Stimulated activated CD8-positive, alpha-beta memory T cell treated with anti-CD3 and anti-CD28 coated beads, Interleukin-4, amount 100 ng/mL, for 24 hours (primary cell): ENCODE measurements around the gene HADHB.
"Not testable (repeated sequence)": the region's sequence is repeated elsewhere in the genome, so short reads cannot be mapped to it uniquely, and the experiment has no call there.

Source experiments
- DNase-seq: peaks from one replicate; pipeline ENCODE4 v3.0.0-alpha.2; 2020; ENCODE audit warnings: low read depth

The HADHB gene

DNA sequence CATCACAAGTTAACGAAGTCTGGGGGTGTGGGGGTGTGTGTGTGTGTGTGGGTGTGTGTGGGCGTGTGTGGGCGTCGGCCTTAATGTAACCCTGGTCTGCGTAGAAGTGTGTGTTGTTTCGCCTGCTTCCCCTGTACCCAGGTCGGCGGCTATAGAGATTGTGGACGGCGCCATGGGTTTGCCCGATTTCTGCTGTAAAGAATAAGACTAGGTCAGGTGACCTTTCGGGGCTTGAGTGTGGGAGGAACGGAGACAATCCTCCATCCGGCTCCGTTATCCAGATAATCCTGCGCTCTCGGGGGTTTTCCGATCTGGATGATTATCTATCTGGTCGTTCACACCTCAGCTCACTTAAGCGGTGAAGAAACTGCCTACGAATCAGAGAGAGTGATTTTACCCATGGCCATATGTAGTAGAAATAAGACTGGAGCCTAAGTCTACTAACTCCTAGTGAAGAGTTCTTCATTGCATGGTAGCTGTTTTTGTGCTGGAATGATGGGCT lies 543 bp downstream of the HADHB start:
- DNase-seq: peak; percentile 19

DNA sequence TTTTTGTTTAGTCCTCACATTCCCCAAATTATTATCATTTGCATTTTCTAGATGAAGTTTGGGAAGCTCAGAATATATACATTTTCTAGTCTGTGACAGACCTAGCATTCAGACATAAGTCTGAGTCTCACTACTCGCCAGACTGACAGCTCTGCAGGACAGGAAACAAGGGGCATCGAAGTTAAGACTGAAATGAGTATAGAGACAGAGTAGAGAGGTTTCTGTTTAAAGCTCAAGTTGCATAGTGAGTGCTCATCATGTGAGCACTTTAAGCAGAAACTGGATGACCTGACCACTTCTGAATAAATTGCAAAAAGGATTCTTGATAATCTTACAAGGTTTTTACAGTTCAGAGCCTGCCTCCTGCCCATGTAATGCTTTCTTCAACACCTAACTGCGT lies 1.1 kb downstream of the HADHB start:
- no peak for DNase-seq

DNA sequence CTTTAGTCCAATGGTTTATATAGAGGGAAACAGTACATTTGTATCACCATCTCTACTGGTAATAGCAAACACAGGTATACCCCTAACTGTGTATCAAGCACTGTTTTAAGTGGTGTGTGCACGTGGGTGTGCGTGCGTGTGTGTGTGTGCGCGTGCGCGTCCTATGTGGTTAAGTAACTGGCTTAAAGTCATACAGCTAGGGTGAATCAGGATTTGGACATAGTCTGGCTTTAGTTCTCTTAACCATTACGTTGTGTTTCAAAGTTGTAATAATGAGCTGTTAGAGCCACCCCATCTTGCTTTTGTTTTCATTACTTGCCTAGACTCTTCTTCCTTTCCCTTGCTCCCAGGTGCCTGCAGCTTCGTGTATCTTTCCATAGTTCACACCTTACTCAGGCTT lies 2.1 kb downstream of the HADHB start:
- no peak for DNase-seq

DNA sequence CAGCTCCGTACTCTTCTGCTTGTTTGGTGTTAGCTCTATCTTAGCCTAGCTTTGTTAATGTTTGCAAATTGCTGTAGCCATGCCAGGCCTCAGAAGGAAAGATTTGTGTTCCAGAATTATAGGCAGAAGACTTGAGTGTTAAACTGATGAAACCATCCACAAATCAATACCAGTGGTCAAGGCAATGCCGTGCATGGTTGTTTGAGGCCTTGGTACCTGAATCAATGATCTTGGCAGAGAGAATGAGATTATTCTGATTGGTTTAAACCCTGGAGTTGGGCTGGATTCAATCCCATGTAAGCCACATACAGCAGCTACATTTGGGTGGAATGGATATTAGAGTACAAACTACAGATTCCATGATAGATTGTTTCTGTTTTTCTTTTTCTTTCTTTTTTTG lies 4.9 kb downstream of the HADHB start:
- no peak for DNase-seq

DNA sequence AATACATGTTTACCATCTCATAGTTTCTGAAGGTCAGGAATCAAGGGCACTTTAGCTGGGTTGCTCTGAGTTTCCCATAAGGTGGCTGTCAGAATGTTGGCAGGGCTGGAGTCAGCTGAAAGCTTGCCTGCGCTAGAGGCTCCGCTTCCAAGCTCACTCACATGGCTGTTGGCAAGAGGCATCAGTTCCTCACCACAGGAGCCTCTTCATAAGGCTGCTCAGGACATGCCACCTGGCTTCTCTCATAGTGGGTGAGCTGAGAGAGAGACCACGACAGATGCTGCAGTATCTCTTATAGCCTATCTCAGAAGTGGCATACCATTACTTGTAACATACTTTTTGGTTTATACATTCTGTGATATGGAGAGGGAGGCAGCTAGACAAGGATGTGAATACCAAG lies 7.2 kb downstream of the HADHB start:
- no peak for DNase-seq

DNA sequence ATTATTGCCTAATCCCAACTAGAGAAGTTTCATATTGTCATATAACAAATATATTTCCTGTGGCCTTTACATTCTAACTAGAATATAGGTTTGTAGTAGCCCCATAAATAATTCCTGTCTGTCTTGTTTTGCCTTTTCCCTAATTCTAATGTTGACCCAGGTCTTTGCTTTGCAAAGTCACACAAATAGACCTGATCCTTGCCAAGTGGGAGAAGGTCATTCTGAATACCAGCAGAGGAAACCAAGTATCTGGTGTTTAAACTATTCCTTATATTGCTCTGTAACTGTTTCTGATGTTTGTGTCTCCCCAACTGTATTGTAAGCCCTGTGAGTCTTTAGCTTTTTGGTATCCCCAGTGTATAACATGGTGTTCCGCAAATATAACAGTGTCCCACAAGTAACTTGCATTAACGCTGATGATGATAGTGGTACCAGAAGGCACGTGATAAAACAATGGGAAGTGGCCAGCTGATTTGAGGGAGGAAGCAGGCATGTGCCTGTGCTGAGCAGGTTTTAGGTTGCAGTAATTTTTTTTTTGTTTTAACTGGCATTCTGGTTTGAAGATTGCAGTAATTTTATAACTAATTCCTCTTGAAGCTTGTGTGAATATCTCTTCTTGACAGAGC lies 11.1 kb downstream of the HADHB start:
- no peak for DNase-seq

DNA sequence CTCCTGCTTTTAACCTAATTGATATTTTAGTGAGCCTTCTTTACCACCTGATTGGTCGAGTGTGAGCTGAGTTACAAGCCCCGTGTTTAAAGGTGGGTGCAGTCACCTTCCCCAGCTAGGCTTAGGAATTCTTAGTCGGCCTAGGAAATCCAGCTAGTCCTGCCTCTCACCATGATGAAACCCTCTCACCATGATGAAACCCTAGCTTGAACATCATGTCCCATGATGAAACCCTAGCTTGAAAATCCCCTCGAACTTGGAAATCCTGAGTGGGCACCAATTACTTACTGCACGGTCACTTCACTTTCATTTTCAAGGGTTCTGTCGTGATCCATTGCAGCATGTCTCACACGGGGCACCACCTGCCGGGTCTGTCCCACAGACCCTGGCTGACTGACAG lies 14.1 kb downstream of the HADHB start:
- not testable (repeated sequence) for DNase-seq

DNA sequence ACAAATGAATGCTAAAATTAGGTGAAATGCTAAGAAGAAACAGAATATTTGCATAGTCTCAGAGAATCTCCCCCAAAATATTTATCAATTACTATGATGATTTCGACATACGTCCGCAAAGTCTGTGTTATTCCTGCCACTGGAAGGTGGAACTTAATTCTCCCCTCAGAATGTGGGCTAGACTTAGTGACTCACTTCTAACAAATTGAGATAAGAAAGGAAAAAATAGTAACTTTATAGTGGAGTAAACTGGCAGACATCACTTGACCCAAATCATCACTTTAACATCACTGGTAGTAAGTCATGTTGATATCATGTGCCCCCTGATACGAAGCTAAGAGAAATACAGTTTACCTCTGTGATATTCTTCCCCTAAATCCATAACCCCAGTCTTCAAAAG lies 23.5 kb downstream of the HADHB start:
- DNase-seq: no peak

DNA sequence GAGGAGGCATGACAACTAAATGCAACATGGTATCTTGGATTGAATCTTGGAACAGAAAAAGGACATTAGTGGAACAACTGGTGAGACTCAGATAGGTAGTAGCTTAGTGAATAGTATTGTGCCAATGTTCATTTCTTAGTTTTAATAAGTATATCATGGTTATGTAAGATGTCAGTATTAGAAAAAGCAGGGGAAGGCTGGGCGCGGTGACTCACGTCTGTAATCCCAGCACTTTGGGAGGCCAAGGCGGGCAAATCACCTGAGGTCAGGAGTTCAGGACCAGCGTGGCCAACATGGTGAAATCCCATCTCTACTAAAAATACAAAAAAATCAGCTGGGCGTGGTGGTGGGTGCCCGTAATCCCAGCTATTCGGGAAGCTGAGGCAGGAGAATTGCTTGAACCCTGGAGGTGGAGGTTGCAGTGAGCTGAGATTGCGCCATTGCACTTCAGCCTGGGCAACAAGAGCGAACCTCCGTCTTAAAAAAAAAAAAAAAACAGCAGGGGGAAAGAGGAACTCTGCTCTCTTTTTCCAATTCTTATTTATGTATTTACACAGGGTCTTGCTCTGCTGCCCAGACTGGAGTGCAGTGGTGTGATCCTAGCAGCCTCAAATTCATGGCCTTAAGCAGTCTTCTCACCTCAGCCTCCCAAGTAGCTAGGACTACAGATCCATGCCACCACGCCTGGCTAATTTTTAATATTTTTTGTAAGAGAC lies 24.1 kb downstream of the HADHB start:
- DNase-seq: not testable (repeated sequence)

DNA sequence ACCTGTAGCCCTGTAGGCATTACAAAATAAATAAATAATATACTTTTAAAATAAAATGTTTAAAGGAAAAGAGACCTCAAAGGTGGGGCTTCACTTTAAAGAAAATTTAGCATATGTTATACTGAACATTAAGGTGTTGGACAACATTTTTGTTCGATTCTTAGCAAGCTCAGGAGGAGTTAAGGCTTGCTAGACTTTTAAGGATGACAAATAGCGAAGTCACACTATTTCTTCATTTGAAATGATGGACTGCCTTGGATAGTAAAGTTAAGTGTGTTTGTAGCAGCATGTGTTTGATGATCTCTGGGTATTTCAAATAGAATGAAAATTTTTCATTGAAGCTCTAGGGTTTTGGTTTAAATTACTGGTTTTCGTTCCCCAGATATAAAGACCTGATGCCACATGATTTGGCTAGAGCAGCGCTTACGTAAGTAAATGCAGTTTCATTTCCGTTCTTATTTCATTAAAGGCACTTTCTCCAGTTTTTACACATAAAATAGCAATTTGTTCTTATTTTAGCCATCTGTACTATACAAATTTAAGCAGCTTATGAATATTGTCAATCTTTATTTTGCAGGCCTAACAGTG lies 24.9 kb downstream of the HADHB start:
- no peak for DNase-seq

DNA sequence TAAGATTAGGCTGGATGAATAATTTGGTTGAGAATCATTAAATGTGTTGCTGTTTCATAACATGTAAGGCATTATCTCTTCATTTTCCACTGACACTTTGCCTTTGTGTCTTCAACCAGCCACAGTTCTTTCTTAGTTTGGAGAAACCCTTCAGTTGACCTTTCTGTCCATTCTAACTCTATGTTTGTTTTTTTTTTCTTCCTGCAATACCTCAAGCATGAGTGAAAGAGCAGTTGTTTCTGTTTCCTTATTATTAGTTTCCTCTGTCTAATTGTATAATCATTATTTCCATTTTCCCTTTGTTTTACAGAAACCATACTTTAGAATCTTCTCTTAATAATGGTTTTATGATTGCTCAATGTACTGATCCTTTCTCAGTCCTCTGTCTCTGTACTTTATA lies 25.6 kb downstream of the HADHB start:
- DNase-seq: no peak

DNA sequence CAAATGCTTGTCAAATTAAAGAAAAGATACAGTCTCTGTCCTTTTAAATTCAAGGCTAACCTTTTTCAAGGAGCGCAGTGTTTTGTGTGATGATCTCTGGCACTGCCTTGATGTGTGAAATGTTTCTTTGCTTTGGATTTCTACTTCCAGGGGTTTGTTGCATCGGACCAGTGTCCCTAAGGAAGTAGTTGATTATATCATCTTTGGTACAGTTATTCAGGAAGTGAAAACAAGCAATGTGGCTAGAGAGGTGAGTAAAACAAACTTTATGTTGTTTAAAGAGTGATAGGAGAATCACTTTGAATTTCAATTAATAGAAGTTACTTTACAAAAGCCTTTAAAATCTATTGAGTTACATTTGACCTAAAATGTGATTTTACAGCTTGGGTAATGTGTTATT lies 28.8 kb downstream of the HADHB start:
- no peak for DNase-seq

DNA sequence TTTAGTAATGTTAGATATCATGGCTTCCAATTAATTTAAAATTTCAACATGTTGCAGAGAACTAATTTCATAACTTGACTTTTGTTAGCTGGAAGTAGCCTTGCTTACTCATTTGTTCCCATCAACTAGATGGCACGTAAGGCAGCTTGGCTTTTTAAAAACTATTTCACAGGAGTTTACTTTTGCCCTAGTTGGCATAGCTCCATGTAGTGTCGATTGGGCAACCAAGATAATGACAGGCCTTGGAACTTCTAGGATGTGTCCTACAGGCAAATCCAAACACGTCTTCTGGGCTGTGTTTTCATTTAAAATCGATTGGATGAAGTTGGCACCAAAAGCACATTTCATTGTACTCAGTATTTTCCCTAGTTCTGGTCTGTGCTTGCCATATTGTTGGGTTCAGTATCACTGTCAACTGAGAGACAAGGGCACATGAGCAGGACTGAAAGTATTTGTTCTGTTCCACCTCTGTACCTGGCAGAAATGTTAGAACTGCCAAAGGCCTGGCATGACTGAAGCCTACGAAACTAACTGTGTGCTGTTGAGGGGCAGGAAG lies 29.4 kb downstream of the HADHB start:
- no peak for DNase-seq

DNA sequence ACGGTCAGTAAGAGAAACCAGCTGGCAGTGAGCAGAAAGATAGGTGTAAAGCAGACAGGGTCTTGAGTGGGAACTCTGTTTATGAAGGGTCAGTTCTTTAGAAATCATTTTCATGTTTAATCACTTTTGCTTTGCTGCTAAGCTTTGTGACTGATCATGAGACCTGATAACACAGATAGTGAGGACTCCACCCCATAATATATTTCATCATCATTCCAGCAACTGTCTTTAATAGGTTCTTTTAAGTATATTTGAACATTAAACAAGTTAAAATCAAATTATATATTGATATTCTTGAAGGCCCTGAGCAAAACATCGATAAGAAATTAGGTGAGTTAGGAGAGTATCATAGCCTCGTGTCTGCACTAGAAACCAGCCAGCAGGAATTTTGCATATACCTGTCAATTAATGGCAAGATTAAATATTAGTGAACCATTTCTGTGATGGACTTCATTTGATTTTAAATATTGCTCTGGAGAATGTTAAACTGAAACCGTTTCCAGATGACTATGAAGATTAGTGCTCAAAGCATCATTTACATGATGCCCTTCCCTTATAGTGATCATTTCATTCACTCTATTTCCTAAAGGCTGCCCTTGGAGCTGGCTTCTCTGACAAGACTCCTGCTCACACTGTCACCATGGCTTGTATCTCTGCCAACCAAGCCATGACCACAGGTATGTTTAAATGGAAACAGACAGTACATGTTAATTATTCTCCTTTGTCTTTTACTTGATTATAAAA lies 31.9 kb downstream of the HADHB start:
- DNase-seq: no peak

DNA sequence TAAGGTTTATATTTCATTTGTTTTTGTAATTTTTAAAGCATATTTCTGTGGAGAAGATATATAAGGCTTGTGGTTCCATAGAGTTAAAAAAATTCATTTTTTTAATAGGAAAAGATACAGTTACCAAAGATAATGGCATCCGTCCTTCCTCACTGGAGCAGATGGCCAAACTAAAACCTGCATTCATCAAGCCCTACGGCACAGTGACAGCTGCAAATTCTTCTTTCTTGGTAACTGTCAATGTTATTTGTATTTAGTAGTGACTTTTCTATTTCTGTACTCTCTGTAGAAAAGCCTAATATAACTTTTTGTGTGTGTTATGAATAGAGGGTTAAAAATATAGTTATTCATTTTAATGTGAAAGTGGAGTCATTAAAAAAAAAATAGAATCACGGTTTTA lies 35.1 kb downstream of the HADHB start:
- DNase-seq: no peak

DNA sequence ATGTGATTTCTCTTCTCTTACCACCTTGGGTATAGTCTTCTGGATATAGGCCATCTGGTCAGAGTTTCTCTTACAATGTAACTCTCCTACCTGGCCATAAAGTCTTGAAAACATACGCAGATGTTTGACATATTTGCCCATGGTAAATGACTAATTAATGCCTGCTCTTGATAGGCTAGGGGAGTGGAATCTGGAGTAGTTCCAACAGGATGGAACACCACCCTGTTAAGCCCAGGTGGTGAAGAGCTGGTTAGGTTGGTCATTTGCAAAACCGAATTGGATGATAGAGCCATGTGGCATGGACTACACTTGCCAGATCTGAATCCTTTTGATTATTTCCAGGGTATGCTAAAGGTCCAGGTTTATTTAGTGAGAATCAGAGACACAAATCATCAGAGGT lies 36.5 kb downstream of the HADHB start:
- DNase-seq: no peak

DNA sequence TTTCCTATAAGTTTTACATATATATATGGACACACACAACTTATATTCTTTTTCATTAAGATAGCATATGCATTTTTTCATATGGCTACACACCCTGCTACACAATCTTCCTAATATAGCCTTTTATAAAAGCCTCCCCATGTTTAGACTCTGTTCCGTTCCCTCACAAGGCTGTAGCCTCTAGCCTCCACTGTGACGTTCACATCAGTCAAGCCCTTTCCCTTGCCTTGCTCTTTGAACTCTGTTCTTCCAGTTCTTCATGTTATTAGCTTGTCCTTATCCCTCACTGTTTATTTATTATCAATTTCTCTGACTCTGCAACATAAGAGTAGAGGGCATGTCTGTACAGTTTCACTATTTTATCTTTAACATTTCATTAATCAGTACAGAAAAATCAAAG lies 38.9 kb downstream of the HADHB start:
- DNase-seq: no peak

DNA sequence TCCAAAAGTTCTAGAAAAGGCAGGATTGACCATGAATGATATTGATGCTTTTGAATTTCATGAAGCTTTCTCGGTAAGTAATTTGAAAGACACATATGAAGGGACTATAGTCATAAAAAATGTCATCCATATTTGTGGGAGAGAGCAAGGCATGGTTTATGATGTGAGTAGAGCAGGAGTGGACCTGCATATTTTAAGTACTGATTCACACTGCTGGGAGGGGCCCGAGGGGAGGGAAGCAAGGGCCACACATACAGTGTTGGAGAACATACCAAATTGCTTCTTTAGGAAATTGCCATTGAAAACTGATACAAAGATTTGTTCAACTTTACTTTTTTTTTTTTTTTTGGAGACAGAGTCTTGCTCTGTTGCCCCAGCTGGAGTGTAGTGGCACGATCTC lies 39.4 kb downstream of the HADHB start:
- DNase-seq: no peak

DNA sequence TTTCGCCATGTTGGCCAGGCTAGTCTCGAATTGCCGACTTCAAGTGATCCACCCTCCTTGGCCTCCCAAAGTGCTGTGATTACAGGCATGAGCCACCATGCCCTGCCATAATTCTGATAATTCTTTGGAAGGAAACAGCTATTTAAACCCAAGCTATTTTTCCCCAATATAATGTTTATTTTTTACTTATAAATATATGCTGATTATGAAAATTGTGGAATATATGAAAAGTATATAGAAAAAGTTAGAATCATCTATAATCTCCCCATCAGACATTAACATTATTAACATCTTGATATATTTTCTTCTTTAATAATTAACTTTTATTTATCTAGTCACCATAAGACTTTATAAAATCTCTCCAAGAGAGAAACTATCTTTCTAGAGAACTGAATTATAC lies 41.2 kb downstream of the HADHB start:
- no peak for DNase-seq

DNA sequence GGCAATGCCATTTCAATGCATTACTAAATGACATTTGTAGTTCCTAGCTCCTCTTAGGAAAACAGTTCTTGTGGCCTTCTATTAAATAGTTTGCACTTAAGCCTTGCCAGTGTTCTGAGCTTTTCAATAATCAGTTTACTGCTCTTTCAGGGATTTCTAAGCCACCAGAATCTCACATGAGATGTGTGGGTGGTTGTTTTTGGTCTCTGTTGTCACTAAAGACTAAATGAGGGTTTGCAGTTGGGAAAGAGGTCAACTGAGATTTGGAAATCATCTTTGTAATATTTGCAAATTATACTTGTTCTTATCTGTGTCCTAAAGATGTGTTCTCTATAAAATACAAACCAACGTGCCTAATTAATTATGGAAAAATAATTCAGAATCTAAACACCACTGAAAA lies 45.3 kb downstream of the HADHB start:
- DNase-seq: no peak

DNA sequence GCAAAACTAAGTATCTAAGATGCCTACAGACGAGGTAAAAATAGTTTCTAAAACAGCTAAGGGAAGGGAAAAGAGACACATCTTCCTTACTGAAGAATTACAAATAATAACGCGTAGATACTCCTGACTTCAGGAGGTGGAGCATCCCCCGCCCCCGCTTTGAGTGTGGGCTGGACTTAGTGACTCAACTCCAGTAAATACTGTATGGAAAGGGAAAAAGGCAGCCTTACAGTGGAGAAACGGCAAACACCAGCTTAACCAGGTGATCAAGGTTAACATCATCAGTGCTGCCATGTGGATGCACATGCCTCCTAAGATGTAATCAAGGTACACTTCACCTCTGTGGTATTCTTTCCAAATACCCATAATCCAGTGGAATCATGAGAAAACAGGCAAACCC lies 47.9 kb downstream of the HADHB start:
- no peak for DNase-seq

DNA sequence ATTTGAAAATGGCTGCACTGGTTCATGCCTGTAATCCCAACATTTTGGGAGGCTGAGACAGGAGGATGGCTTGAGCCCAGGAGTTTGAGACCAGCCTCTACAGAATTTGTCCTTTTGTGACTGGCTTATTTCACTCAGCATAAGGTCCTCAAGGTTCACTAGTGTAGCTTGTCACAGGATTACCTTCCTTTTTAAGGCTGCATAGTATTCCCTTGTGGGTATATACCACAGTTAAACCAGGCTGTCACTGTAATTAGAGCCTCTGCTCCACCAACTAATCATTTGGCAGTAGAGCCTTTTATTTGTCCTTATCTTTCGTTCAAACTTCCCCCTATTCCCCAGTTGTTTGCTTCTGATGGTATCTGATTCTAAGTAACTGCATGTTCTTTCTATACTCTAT lies 50.8 kb downstream of the HADHB start:
- no peak for DNase-seq

DNA sequence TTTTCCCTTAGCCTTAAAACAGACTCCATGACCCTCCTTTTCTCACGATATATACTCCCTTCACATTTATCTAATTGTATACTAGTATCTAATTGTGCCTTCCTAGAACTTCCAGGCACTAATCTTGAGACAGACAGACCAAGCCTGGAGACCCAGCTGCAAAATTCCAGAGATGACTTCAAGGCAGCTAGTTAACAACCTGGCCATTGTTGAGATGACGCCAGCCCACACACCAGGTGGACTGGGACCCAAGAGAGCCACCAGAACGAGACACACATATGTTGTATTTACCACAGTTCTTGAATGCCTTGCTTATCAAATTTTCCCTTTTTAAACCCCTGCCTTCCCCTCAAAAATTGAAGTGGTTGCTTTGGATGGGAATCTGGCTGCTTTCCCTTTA lies 52.3 kb downstream of the HADHB start:
- no peak for DNase-seq
